Left cardiac atrium (tissue), 4 donors: ENCODE measurements around the gene RNF212. TPM values are rescaled to one million over a fixed set of nuclear protein-coding genes. Genes with fewer than 3 reads are reported as not detected.
"Not testable (repeated sequence)": the region's sequence is repeated elsewhere in the genome, so short reads cannot be mapped to it uniquely, and the experiment has no call there.

ENCODE experiments used
- ATAC-seq, 2 donors: fragments of 200-7000 bp; cut with Tn5 transposase; one replicate each; pipeline ENCODE4 v1.9.1; 2020; ENCODE audit warnings: mild to moderate bottlenecking in 2 of 2, moderate library complexity in 2 of 2
- DNase-seq: peaks from one replicate; pipeline ENCODE4 v3.0.0-alpha.2; 2020
- intact Hi-C, 2 donors: fragments of 100-400 bp; cut with DNase I; formaldehyde crosslinking; loops; one replicate each; pipeline versions ENCODE4 v1.14.1 to v1.15.1; 2022 to 2023
- long read RNA-seq: library from polyadenylated mRNA; unstranded; transcript quantifications from one replicate; pipeline ENCODE4 v2.0.0, GENCODE V29; 2021
- total RNA-seq, 2 donors: library from RNA; stranded (reverse); fragmentation: NEBNext Ultra II Directional; extraction: Animal tissue kit (Norgen Biotek cat#: 25700); gene quantifications; one replicate each; pipeline ENCODE4 v1.2.1, GENCODE V29; 2021
- donor health status: DM: no; HTN: yes; CAD: no.
- donor health status: DM: no; HTN: yes; CAD: no; lungs with severe emphysema.
- donor health status: DM: yes; HTN: yes; CAD: no.
- donor health status: Dilated cardiomyopathy.

RNF212 gene
- 1 to 10 TPM; 1.7 TPM for total RNA-seq
- long read RNA-seq: 0 reads

- DNase-seq (no peak), ATAC-seq (peak; percentile 81 to 86)
- intact Hi-C loops: no loop called here
These were observed at the start of gene RNF212 for GRCh38 chr4:1113311-1114009. Gene RNF212, minus strand, starts transcription at chr4:1113564. Its CDS starts 100 bp downstream, at chr4:1113464.

- DNase-seq (no peak), ATAC-seq (no peak)
- intact Hi-C loops: loop anchor here (10.0 kb wide), 2 partner anchors 84 to 184 kb away; partner anchors contain the start of genes CTBP1 (in 1 of the 2) and UVSSA (in 1 of the 2)
These were observed 47.0 kb upstream of the RNF212 start for GRCh38 chr4:1160351-1160750.

GRCh38 chr4:1156069-1156468, 42.7 kb upstream of the RNF212 start:
- intact Hi-C loops: no loop called here
- ATAC-seq (no peak), DNase-seq (no peak)

- DNase-seq: no peak
- intact Hi-C loops: no loop called here
- peak; percentile 68 to 85 for ATAC-seq
These were observed 42.0 kb upstream of the RNF212 start for GRCh38 chr4:1155314-1155713.

- DNase-seq: no peak
- intact Hi-C loops: no loop called here
- ATAC-seq: peak; percentile 60 to 61
These were observed 41.3 kb upstream of the RNF212 start for GRCh38 chr4:1154523-1155182.

- intact Hi-C loops: no loop called here
- ATAC-seq (peak in 1 of 2 donors; percentile 22), DNase-seq (no peak)
These were observed 40.8 kb upstream of the RNF212 start for GRCh38 chr4:1154126-1154522.

GRCh38 chr4:1153567-1154090, 40.3 kb upstream of the RNF212 start:
- intact Hi-C loops: no loop called here
- DNase-seq: no peak

GRCh38 chr4:1152290-1152689, 38.9 kb upstream of the RNF212 start:
- DNase-seq (no peak), ATAC-seq (no peak)
- intact Hi-C loops: no loop called here

More at GRCh38 chr4:1153567-1154090, 40.3 kb upstream of the RNF212 start:
- ATAC-seq: peak in 1 of 2 donors; percentile 25

- intact Hi-C loops: no loop called here
- DNase-seq: no peak
- ATAC-seq: no peak
These were observed 38.2 kb upstream of the RNF212 start for GRCh38 chr4:1151541-1151940.

- ATAC-seq (no peak), DNase-seq (no peak)
- intact Hi-C loops: no loop called here
These were observed 37.5 kb upstream of the RNF212 start for GRCh38 chr4:1150875-1151274.

GRCh38 chr4:1139860-1140259, 26.5 kb upstream of the RNF212 start:
- DNase-seq: no peak
- ATAC-seq: no peak
- intact Hi-C loops: no loop called here

GRCh38 chr4:1137850-1138249, 24.5 kb upstream of the RNF212 start:
- no peak for ATAC-seq
- intact Hi-C loops: loop anchor here in 1 of 2 donors (1.0 kb wide), 1 partner anchor 210 kb away; no protein-coding TSS in a partner anchor
- DNase-seq: no peak

- no peak for DNase-seq
- no peak for ATAC-seq
- intact Hi-C loops: no loop called here
These were observed 23.9 kb upstream of the RNF212 start for GRCh38 chr4:1137063-1137776.

GRCh38 chr4:1136048-1136447, 22.7 kb upstream of the RNF212 start:
- intact Hi-C loops: no loop called here
- DNase-seq (no peak), ATAC-seq (no peak)

GRCh38 chr4:1133033-1133432, 19.7 kb upstream of the RNF212 start:
- ATAC-seq (no peak), DNase-seq (no peak)
- intact Hi-C loops: loop anchor here in 1 of 2 donors (5.0 kb wide), 1 partner anchor 219 kb away; no protein-coding TSS in a partner anchor

GRCh38 chr4:1130316-1131186, 17.2 kb upstream of the RNF212 start:
- intact Hi-C loops: loop anchor here (1.0 to 5.0 kb wide), 3 partner anchors 138 to 222 kb away; no protein-coding TSS in a partner anchor
- DNase-seq (peak; percentile 68), ATAC-seq (peak; percentile 97 to 98)

GRCh38 chr4:1126506-1126905, 13.1 kb upstream of the RNF212 start:
- intact Hi-C loops: no loop called here
- DNase-seq: no peak
- no peak for ATAC-seq

GRCh38 chr4:1125466-1125865, 12.1 kb upstream of the RNF212 start:
- ATAC-seq, intact Hi-C loops, DNase-seq: not testable (repeated sequence)

GRCh38 chr4:1124818-1125217, 11.5 kb upstream of the RNF212 start:
- ATAC-seq: no peak
- intact Hi-C loops: no loop called here
- no peak for DNase-seq
